GM12892 (cell line): ENCODE measurements around the gene VIL1.

Experiments
- DNase-seq: peaks from one replicate; pipeline ENCODE4 v3.0.0; 2011; ENCODE audit not compliant: insufficient read length
- FAIRE-seq: peaks from 2 replicates; lab custom pipeline; 2011; peaks lifted over from hg19 to GRCh38; lab: Jason Lieb, UNC
- POLR2A ChIP-seq: IDR thresholded peaks from 2 replicates; pipeline ENCODE4 v1.6.1; 2011; ENCODE audit warnings: low read depth, low read length, control low read depth
- POLR2AphosphoS5 ChIP-seq: IDR thresholded peaks from 2 replicates; pipeline ENCODE4 v1.6.1; 2011; ENCODE audit warnings: low read depth, low read length, control low read depth
- TAF1 ChIP-seq: IDR thresholded peaks from 2 replicates; pipeline ENCODE4 v1.6.1; 2011; ENCODE audit warnings: low read depth, mild to moderate bottlenecking, control low read depth, low read length, borderline replicate concordance

Gene VIL1

DNA sequence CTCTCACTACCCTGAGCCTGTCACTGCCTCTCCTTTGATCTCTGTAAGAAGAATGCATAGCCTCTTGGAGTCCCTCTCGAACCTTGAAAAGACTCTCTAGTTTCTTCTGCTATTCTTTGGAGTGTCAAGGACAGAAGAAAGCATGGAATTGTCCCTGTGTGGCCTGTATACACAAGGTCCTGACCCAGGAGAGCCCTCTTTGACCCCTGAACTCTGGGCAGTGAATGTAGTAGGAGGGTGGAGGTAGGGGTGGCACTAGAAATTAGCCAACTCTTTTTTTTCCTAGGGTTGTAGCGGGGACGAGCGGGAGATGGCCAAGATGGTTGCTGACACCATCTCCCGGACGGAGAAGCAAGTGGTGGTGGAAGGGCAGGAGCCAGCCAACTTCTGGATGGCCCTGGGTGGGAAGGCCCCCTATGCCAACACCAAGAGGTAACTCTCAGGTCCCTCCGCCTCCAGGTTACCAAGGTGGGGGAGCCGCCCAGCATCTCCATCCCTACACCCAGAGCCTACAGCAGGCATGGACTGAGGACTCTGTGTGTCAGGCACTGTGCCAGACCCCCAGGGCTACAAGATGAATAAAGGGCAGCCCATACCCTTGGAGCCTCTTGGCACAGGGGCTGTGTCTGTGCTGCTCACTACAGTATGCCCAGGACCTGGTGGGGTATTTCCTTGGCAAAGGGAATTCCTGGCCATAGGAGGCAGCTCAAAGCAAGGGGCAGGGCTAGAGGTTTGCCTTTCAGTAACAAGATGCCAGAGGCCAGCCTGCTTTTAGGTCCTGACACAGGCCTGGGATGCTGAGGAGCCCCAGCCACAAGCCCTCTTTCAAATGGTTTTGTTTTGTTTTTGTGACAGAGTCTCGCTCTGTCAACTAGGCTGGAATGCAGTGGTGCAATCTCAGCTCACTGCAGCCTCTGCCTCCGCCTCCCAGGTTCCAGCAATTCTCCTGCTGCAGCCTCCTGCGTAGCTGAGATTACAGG lies 16.4 kb downstream of the VIL1 start:
- no peak for TF ChIP-seq TAF1
- TF ChIP-seq POLR2AphosphoS5, result no peak
- no peak for TF ChIP-seq POLR2A
- no peak for FAIRE-seq
- no peak for DNase-seq

DNA sequence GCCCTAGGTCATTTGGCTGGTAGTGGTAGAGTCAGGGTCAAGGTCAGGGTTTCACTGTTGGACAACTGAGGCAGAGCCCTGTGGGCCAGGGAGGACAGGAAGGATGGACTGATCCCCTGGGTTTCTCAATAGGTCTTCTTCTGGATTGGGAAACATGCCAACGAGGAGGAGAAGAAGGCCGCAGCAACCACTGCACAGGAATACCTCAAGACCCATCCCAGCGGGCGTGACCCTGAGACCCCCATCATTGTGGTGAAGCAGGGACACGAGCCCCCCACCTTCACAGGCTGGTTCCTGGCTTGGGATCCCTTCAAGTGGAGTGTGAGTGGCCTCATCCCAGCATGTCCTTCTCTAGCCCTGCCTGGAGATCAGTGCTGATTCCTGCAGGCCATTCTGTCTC lies 18.1 kb downstream of the VIL1 start:
- no peak for FAIRE-seq
- TF ChIP-seq TAF1, result no peak
- TF ChIP-seq POLR2AphosphoS5, result no peak
- no peak for TF ChIP-seq POLR2A
- no peak for DNase-seq

DNA sequence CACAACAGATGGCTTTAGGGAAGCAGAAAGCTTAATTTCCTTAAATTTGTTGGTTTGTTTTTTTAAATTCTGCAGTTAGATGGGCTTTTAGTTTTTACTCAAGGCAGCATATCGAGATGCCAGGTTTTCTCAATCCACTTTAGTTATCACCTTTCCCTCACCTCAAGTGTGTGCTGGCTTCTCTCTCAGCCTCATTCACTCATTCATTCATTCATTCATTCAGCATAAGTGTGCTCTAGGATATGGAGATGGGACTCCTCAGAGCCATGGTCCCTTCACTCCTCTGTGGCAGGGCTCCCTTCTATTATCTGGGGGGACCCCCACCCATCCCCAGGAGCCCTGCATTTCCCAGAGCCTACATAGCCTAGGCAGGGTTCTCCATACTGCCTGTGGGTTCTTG lies 19.0 kb downstream of the VIL1 start:
- TF ChIP-seq POLR2AphosphoS5, result no peak
- TF ChIP-seq POLR2A, result no peak
- TF ChIP-seq TAF1, result no peak
- FAIRE-seq (no peak), DNase-seq (no peak)

DNA sequence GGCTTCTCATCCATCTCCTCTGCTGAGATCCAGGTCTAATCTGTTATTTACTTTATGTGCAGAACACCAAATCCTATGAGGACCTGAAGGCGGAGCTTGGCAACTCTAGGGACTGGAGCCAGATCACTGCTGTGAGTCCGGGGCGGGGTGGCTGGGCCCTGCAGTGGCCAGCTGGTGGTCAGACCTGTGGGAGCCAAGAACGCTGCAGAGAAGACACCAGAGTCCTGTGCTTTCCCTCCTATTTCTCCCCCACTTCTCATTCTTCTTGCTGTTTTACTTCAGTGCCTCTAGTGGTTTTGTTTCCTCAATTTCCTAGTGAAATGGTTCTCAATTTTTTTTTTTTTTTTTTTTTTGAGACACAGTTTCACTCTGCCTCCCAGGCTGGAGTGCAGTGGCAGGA lies 19.7 kb downstream of the VIL1 start:
- TF ChIP-seq TAF1 (no peak), POLR2AphosphoS5 (no peak), POLR2A (no peak)
- DNase-seq, result no peak
- FAIRE-seq, result no peak

DNA sequence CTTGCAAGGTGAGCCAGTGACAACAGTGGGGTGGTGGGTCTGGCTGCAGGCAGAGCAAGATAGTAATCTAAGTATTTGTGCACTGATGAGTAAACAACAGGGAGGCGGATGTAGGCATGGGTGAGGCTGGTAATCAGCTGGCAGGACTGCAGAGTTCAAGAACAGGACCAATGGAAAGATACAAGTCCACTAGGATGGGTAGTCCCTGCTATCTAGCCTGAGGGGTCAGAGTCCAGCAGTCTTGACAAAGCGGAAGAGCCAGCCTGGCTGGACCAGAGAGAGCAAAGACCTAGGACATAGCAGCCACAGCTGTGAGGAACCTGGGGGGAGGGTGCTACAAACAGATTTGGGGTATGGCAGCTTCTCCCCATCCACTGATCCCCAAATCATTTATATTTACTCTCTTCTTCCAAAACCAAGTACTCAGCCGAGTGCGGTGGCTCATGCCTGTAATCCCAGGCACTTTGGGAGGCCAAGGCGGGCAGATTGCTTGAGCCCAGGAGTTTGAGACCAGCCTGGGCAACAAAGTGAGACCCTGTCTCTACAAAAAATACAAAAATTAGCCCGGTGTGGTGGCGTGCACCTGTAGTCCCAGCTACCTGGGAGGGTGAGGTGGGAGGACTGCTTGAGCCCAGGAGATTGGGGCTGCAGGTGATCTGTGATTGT lies 25.9 kb downstream of the VIL1 start:
- DNase-seq (no peak), FAIRE-seq (no peak)
- TF ChIP-seq TAF1 (no peak), POLR2AphosphoS5 (no peak), POLR2A (no peak)

DNA sequence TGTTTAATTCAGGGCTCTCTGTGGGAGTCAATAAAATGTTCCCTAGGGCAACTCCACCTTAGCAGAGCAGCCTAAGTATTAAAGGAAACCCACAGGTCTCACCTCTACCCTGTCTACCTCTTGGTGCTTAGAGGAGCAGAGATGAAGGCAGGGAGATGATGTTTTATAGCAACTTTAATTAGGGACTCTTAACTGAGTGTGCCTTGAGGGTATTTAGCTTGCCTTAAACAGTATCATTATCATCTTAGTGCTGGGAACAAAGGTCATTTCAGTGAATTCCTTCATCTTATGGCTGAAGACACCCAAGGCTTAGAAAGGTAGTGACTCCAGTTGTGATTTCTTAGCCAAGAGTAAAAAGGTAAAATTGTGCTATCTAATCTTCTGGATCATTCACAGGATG lies 26.7 kb downstream of the VIL1 start:
- no peak for TF ChIP-seq POLR2AphosphoS5
- TF ChIP-seq POLR2A, result no peak
- no peak for TF ChIP-seq TAF1
- FAIRE-seq, result no peak

DNA sequence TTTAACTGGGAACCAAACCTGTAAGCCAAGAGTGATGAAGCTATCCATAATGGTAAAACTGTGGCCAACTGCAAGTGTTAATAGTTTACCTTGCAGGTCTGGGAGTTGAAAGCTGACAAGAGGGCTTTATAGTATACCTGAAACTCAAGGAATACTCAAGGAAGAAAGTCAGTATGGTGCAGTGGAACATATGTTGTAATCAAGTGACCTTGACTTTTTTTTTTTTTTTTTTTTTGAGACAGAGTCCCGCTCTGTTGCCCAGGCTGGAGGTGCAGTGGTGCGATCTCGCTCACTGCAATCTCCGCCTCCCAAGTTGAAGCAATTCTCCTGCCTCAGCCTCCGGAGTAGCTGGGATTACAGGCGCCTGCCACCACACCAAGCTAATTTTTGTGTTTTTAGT lies 27.6 kb downstream of the VIL1 start:
- FAIRE-seq, result no peak
- TF ChIP-seq POLR2A (no peak), TAF1 (no peak), POLR2AphosphoS5 (no peak)
- no peak for DNase-seq

More for the DNA sequence above, 26.7 kb downstream of the VIL1 start:
- DNase-seq, result no peak

DNA sequence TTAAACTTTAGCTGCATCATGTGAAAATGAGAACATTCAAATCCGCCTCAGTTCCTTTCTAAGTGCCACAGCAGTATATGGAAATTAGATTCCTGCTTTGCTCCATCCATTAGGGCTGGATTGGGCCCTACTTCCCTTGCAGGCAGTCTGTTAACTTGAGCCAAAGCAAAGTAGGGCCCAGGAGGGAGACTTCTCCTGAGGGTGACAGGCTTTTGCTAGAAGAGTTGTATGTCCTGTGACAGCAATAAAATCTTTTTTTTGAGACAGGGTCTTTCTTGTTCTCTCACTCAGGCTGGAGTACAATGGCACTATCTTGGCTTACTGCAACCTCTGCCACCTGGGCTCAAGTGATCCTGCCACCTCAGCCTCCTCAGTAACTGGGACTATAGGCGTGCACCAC lies 28.1 kb downstream of the VIL1 start:
- FAIRE-seq, result no peak
- no peak for TF ChIP-seq POLR2AphosphoS5
- TF ChIP-seq POLR2A, result no peak
- TF ChIP-seq TAF1, result no peak
- no peak for DNase-seq

DNA sequence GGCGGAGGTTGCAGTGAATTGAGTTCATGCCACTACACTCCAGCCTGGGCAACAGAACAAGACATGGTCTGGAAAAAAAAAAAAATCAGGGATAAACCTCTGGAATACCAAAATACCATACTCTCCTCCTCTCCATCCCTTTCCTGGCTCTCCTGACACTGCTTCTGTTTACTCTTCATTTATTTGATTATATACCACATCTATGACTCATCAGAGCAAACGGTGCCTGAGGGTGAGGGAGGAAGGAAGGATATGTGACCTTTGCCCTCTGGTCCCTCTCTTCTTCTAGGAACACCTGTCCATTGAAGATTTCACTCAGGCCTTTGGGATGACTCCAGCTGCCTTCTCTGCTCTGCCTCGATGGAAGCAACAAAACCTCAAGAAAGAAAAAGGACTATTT lies 30.0 kb downstream of the VIL1 start:
- TF ChIP-seq POLR2AphosphoS5 (no peak), TAF1 (no peak), POLR2A (no peak)
- DNase-seq, result no peak
- no peak for FAIRE-seq

DNA sequence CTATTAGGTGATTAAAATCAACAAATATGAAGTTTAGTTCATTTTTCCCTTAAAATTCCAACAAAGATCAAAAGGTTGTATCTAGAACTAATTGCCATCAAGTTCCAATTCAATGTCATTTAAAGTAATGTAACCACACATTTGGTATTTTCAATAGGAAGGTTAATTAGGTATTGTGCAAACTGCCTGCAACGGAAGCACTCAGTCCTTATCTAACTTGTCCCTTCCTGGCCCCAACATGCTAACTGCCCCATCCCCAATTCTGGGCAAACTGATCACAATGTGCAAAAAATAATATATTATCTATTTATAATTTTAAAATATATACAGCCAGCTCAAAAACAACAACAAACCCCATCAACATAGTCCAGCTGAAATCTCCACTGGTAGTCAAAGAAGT lies 33.2 kb downstream of the VIL1 start:
- no peak for DNase-seq
- no peak for FAIRE-seq
- no peak for TF ChIP-seq POLR2A
- no peak for TF ChIP-seq TAF1
- TF ChIP-seq POLR2AphosphoS5, result no peak

DNA sequence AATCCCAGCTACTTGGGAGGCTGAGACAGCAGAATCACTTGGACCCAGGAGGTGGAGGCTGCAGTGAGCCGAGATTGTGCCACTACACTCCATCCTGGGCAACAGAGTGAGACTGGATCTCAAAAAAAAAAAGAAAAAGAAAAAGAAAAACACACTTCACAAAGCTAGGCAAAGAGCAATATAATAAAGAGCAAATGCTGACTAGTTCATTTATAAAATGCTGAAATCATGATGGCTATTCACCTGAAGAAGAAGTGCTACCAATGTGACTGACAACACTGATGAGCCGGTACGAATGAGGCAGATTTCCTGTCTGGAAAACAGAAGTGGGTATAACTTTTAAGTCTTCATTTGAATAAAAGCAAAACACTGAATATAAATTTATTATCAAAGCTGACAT lies 37.9 kb downstream of the VIL1 start:
- FAIRE-seq (no peak), DNase-seq (no peak)
- TF ChIP-seq TAF1, result no peak
- no peak for TF ChIP-seq POLR2A
- TF ChIP-seq POLR2AphosphoS5, result no peak
